ENCODE measurements around the gene FOXN1. TPM values are rescaled to one million over a fixed set of nuclear protein-coding genes. Genes with fewer than 3 reads are reported as not detected.

Gene FOXN1
- total and polyA plus RNA-seq, 2 donors (not counting 1 experiment from before 2014, with no cell fraction given) = not detected

DNA sequence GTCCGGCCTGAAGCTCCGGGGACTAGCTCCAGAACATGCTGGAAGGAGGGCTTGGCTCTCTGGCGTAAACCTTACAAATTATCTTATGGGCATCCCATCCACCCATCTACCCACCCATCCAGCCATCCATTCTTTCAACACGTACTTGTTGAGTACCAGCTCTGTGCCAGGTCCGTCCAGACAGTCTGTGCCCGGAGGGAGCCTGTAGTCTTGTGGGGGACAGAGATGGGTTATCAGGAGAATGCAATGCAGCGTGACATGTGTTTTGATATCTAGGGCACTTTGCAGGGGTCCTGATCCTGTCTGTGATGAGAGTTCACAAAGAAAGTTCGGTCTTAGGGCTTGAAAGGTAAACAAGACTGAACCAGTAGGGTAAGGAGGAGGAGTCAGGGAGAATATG is 36.8 kb upstream of the FOXN1 start:
- Histone ChIP-seq H3K27me3 (ENCODE audit: control insufficient read depth, insufficient read depth, low read length) (peaks cover 16% of the 10 kb centered on the region), H3K9ac (ENCODE audit: insufficient read depth, low read length) (no peak overlapping the region), H3K4me3 (replicated peaks in 1 of 4; ENCODE audit: control extremely low read depth in 1 of 4, insufficient read depth in 1 of 4, low read depth in 3 of 4, low read length in 4 of 4) (no peak overlapping the region), H2AFZ (ENCODE audit: low read length) (no peak overlapping the region), H3K4me2 (ENCODE audit: extremely low read depth, insufficient read depth, low read length) (no peak overlapping the region), H4K20me1 (ENCODE audit: control insufficient read depth, extremely low read depth, insufficient read depth, low read length) (no peaks in the 10 kb centered on the region), H3K27ac (ENCODE audit: insufficient read depth, low read length) (no peak overlapping the region), H3K36me3 (ENCODE audit: control insufficient read depth, insufficient read depth, low read length) (no peaks in the 10 kb centered on the region), H3K79me2 (ENCODE audit: control insufficient read depth, insufficient read depth, low read length) (no peaks in the 10 kb centered on the region), H3K4me1 (ENCODE audit: control insufficient read depth, extremely low read depth, insufficient read depth, low read length) (no peaks in the 10 kb centered on the region), H3K9me3 (ENCODE audit: control insufficient read depth, insufficient read depth, low read depth, low read length) (no peaks in the 10 kb centered on the region)
- TF ChIP-seq, protein P1, sequence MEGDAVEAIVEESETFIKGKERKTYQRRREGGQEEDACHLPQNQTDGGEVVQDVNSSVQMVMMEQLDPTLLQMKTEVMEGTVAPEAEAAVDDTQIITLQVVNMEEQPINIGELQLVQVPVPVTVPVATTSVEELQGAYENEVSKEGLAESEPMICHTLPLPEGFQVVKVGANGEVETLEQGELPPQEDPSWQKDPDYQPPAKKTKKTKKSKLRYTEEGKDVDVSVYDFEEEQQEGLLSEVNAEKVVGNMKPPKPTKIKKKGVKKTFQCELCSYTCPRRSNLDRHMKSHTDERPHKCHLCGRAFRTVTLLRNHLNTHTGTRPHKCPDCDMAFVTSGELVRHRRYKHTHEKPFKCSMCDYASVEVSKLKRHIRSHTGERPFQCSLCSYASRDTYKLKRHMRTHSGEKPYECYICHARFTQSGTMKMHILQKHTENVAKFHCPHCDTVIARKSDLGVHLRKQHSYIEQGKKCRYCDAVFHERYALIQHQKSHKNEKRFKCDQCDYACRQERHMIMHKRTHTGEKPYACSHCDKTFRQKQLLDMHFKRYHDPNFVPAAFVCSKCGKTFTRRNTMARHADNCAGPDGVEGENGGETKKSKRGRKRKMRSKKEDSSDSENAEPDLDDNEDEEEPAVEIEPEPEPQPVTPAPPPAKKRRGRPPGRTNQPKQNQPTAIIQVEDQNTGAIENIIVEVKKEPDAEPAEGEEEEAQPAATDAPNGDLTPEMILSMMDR (conservative IDR thresholded peaks at IDR 0.05 in 1 of 2, IDR thresholded peaks at IDR 0.05 in 1 of 2; ENCODE audit: low read depth in 1 of 2, low read length in 2 of 2) = no peak
- no peak for TF ChIP-seq EZH2 (IDR thresholded peaks at IDR 0.05; ENCODE audit: low read length, missing control alignments)
- DNase-seq (ENCODE audit: low read depth in 2 of 2) = no peak

DNA sequence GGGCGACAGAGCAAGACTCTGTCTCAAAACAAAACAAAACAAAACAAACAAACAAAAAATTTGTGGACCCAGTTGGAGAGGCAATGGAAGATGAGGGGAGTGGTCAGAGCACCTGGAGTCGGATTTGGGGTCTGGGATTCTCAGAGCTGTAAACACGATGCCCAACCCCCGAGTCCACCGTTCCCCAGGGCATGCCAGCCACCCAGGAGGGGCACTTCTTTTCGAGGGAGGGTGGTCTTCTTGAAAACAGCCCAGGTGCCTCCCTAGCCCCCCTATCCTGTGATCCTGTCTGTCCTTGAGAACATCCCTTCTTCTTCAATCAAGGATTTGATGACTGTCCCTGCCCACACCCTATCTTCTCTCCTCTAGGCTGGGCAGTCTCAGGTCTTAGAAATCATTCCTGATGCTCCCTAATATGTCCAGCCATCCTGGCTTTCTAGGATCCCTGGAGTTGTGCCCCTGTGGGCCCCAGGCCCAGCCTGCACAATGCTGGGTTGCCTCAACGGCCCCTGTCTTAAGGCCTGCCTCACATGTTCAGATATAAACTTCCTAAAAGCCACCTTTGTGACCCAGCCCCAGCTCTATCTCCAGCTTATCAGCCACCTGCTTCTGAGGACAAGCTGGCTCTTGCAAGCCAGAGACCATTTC is 35.8 kb upstream of the FOXN1 start:
- H3K79me2 ChIP-seq (ENCODE audit: control insufficient read depth, insufficient read depth, low read length) = no peaks in the 10 kb centered on the region
- no peak overlapping the region for H3K9ac ChIP-seq (ENCODE audit: insufficient read depth, low read length)
- DNase-seq (ENCODE audit: low read depth in 2 of 2) = no peak
- no peak overlapping the region for H3K4me2 ChIP-seq (ENCODE audit: extremely low read depth, insufficient read depth, low read length)
- H3K9me3 ChIP-seq (ENCODE audit: control insufficient read depth, insufficient read depth, low read depth, low read length) = no peaks in the 10 kb centered on the region
- H3K4me1 ChIP-seq (ENCODE audit: control insufficient read depth, extremely low read depth, insufficient read depth, low read length) = no peaks in the 10 kb centered on the region
- peaks cover 18% of the 10 kb centered on the region for H3K27me3 ChIP-seq (ENCODE audit: control insufficient read depth, insufficient read depth, low read length)
- no peak overlapping the region for H2AFZ ChIP-seq (ENCODE audit: low read length)
- no peaks in the 10 kb centered on the region for H4K20me1 ChIP-seq (ENCODE audit: control insufficient read depth, extremely low read depth, insufficient read depth, low read length)
- no peak overlapping the region for H3K27ac ChIP-seq (ENCODE audit: insufficient read depth, low read length)
- H3K36me3 ChIP-seq (ENCODE audit: control insufficient read depth, insufficient read depth, low read length) = no peaks in the 10 kb centered on the region
- no peak for TF ChIP-seq EZH2 (IDR thresholded peaks at IDR 0.05; ENCODE audit: low read length, missing control alignments)
- TF ChIP-seq, protein P1 (conservative IDR thresholded peaks at IDR 0.05 in 1 of 2, IDR thresholded peaks at IDR 0.05 in 1 of 2; ENCODE audit: low read depth in 1 of 2, low read length in 2 of 2) = no peak
- H3K4me3 ChIP-seq (replicated peaks in 1 of 4; ENCODE audit: control extremely low read depth in 1 of 4, insufficient read depth in 1 of 4, low read depth in 3 of 4, low read length in 4 of 4) = no peak overlapping the region

GRCh38 chr17:28470914-28471366 is 35.2 kb upstream of the FOXN1 start:
- Histone ChIP-seq H4K20me1 (ENCODE audit: control insufficient read depth, extremely low read depth, insufficient read depth, low read length) (no peaks in the 10 kb centered on the region), H3K9ac (ENCODE audit: insufficient read depth, low read length) (no peak overlapping the region), H3K4me2 (ENCODE audit: extremely low read depth, insufficient read depth, low read length) (no peak overlapping the region), H2AFZ (ENCODE audit: low read length) (no peak overlapping the region), H3K27ac (ENCODE audit: insufficient read depth, low read length) (no peak overlapping the region), H3K36me3 (ENCODE audit: control insufficient read depth, insufficient read depth, low read length) (no peaks in the 10 kb centered on the region), H3K9me3 (ENCODE audit: control insufficient read depth, insufficient read depth, low read depth, low read length) (no peaks in the 10 kb centered on the region), H3K4me3 (replicated peaks in 1 of 4; ENCODE audit: control extremely low read depth in 1 of 4, insufficient read depth in 1 of 4, low read depth in 3 of 4, low read length in 4 of 4) (no peak overlapping the region), H3K4me1 (ENCODE audit: control insufficient read depth, extremely low read depth, insufficient read depth, low read length) (no peaks in the 10 kb centered on the region), H3K27me3 (ENCODE audit: control insufficient read depth, insufficient read depth, low read length) (peaks cover 21% of the 10 kb centered on the region), H3K79me2 (ENCODE audit: control insufficient read depth, insufficient read depth, low read length) (no peaks in the 10 kb centered on the region)
- TF ChIP-seq, protein P1 (conservative IDR thresholded peaks at IDR 0.05 in 1 of 2, IDR thresholded peaks at IDR 0.05 in 1 of 2; ENCODE audit: low read depth in 1 of 2, low read length in 2 of 2) = no peak
- TF ChIP-seq EZH2 (IDR thresholded peaks at IDR 0.05; ENCODE audit: low read length, missing control alignments) = no peak
- DNase-seq (ENCODE audit: low read depth in 2 of 2) = peak in 1 of 2 donors; percentile 6

Data from fibroblast of lung (primary cell).